RWPE2 (cell line): Measurements from ENCODE around the gene PPM1H.
"Not testable (repeated sequence)": the region's sequence is repeated elsewhere in the genome, so short reads cannot be mapped to it uniquely, and the experiment has no call there.

Experiments used
- ATAC-seq: fragments of 200-7000 bp; cut with Tn5 transposase; 3 replicates; pipeline ENCODE4 v1.9.1; 2021; ENCODE audit warnings: low read depth
- DNase-seq: peaks from one replicate; pipeline ENCODE4 v3.0.0-alpha.2; 2020; ENCODE audit warnings: low spot score
- H3K27ac ChIP-seq: fragments of 450-650 bp; 2 replicates; pipeline ENCODE4 v1.5.1; 2017; ENCODE audit warnings: mild to moderate bottlenecking; ENCODE audit not compliant: poor library complexity, severe bottlenecking
- H3K27me3 ChIP-seq: fragments of 250-450 bp; sonication (Bioruptor Pico); 2 replicates; pipeline ENCODE4 v1.5.1; 2021; ENCODE audit warnings: mild to moderate bottlenecking, moderate library complexity; ENCODE audit not compliant: insufficient read depth, poor library complexity, severe bottlenecking
- H3K36me3 ChIP-seq: fragments of 250-450 bp; sonication (Bioruptor Pico); 2 replicates; pipeline ENCODE4 v1.5.1; 2020; ENCODE audit warnings: low read depth, mild to moderate bottlenecking, moderate library complexity
- H3K4me1 ChIP-seq: fragments of 250-450 bp; sonication (Bioruptor Pico); 2 replicates; pipeline ENCODE4 v1.5.1; 2021; ENCODE audit warnings: mild to moderate bottlenecking, moderate library complexity; ENCODE audit not compliant: insufficient read depth, poor library complexity, severe bottlenecking
- H3K4me3 ChIP-seq: fragments of 250-450 bp; sonication (Bioruptor Pico); 2 replicates; pipeline ENCODE4 v1.5.1; 2021; ENCODE audit warnings: mild to moderate bottlenecking, moderate library complexity; ENCODE audit not compliant: severe bottlenecking
- H3K9me3 ChIP-seq: fragments of 250-450 bp; sonication (Bioruptor Pico); 2 replicates; pipeline ENCODE4 v1.5.1; 2021; ENCODE audit warnings: mild to moderate bottlenecking, moderate library complexity; ENCODE audit not compliant: severe bottlenecking
- TF ChIP-seq, protein P1 (sequence below): fragments of 450-650 bp; IDR thresholded peaks from one replicate; pipeline ENCODE4 v1.5.1; 2017; ENCODE audit warnings: mild to moderate bottlenecking, moderate library complexity; ENCODE audit not compliant: poor library complexity, severe bottlenecking

Gene PPM1H

DNA sequence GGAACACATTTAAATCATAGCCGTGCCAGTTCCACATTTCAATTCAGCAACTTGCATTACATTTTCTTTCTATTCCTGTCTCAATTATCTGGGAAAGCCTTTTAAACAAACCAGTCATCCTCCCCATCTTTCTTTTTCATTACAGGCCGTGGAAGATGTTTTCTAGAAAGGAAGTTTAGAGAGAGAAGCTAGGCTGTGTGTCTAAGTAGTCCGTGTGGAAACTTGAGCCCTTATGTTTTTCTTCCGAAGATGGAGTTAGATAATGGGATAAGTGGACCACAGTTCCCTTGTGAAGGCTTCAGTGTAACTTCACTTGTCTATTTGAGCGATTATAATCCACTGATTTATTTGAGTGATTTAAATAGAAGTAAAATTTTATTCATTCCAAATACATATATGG lies 12.4 kb upstream of the PPM1H start:
- H3K36me3 ChIP-seq, result no peaks in the 10 kb centered on the region
- DNase-seq (no peak), ATAC-seq (no peak)
- no peak overlapping the region for H3K27ac ChIP-seq
- TF ChIP-seq, protein P1, sequence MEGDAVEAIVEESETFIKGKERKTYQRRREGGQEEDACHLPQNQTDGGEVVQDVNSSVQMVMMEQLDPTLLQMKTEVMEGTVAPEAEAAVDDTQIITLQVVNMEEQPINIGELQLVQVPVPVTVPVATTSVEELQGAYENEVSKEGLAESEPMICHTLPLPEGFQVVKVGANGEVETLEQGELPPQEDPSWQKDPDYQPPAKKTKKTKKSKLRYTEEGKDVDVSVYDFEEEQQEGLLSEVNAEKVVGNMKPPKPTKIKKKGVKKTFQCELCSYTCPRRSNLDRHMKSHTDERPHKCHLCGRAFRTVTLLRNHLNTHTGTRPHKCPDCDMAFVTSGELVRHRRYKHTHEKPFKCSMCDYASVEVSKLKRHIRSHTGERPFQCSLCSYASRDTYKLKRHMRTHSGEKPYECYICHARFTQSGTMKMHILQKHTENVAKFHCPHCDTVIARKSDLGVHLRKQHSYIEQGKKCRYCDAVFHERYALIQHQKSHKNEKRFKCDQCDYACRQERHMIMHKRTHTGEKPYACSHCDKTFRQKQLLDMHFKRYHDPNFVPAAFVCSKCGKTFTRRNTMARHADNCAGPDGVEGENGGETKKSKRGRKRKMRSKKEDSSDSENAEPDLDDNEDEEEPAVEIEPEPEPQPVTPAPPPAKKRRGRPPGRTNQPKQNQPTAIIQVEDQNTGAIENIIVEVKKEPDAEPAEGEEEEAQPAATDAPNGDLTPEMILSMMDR, result no peak
- H3K9me3 ChIP-seq, result no peaks in the 10 kb centered on the region
- H3K27me3 ChIP-seq, result peaks cover 9% of the 10 kb centered on the region
- H3K4me3 ChIP-seq, result no peak overlapping the region
- no peaks in the 10 kb centered on the region for H3K4me1 ChIP-seq

DNA sequence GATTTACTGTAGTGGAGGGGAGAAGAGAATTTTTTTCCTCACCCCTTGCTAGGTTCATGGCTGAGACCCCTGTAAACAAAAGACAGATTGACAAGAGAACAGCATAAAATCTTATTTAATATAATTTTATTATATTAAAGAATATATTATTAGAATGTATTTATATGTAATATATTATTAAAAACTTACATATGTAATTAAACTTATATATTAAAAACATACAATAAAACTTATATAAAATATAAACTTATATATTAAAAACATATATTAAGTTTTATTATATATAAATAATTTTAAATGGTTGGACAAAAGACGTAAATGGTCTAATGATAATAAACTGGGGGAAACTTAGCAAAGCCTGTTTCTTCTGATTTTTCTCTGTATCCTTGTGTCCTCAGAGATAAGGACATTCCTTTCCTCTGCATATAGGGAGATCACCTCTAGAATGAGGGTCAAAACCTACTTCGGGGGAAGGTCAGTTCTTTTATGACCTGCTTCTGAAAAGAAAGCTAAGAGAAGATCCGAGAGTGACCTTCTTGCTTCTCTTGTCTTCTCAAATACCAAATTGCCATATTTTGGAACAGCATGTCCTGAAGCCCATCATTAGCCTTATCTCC lies 8.9 kb upstream of the PPM1H start:
- Histone ChIP-seq H3K4me3 (no peak overlapping the region), H3K36me3 (no peaks in the 10 kb centered on the region), H3K9me3 (no peaks in the 10 kb centered on the region), H3K4me1 (no peaks in the 10 kb centered on the region), H3K27me3 (peaks cover 9% of the 10 kb centered on the region), H3K27ac (no peak overlapping the region)
- DNase-seq (no peak), ATAC-seq (no peak)
- TF ChIP-seq, protein P1, result no peak

DNA sequence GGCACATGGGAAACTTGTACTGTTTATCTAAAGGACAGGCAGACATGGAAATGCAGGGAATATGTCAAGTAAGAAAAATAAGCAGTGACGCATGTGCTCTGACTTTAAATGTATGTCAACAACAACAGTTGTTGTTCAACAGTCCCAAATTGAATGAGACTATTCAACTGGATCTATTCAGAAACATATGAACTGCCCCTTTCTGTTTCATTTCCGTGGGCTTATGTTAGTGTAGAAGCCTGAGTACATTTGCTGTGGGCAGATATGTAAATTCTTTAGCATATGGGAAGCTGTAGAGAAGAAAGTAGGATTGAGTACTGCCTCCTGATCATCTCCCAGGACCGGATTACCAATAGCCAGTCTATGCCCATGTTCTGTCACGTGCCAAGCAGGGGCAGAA lies 7.4 kb upstream of the PPM1H start:
- not testable (repeated sequence) for DNase-seq, H3K9me3 ChIP-seq, ATAC-seq

DNA sequence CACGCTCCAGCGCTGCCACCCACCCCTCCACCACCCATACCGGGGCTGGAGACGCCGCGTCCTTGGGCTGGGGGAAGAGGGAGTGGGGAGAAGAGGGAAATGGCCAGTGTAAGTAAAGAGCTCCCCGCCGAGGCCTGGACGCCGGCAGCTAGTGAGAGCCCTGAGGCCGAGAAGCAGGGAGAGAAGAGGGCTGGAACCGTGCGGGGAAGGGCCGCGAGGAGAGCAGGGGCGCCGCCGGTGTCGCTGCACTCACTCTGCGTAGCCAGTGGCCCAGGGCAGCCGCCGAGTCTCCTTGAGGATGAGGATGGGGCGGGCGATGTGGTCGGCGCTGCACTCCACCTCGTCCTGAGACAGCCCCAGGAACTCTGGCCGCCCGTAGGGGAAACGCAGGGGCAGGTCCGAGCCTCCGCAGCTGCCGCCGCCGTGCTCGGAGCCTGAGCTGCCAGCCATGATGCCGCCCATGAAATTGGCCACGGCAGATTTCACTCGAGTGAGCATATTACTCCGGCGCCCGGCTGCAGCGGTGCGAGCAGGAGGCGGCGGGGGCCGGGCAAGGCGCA lies 631 bp downstream of the PPM1H start:
- DNase-seq (peak; percentile 52), ATAC-seq (peak; percentile 64)
- H3K4me3 ChIP-seq, result peak overlapping the region; percentile 42
- no peaks in the 10 kb centered on the region for H3K36me3 ChIP-seq
- H3K27ac ChIP-seq, result no peak overlapping the region
- TF ChIP-seq, protein P1, result no peak
- no peaks in the 10 kb centered on the region for H3K9me3 ChIP-seq
- H3K27me3 ChIP-seq, result peaks cover 74% of the 10 kb centered on the region
- peaks cover 6% of the 10 kb centered on the region for H3K4me1 ChIP-seq

More for the DNA sequence above, 7.4 kb upstream of the PPM1H start:
- H3K36me3 ChIP-seq, H3K4me1 ChIP-seq, H3K27ac ChIP-seq, H3K4me3 ChIP-seq: not testable (repeated sequence)
- H3K27me3 ChIP-seq, result peaks cover 11% of the 10 kb centered on the region

DNA sequence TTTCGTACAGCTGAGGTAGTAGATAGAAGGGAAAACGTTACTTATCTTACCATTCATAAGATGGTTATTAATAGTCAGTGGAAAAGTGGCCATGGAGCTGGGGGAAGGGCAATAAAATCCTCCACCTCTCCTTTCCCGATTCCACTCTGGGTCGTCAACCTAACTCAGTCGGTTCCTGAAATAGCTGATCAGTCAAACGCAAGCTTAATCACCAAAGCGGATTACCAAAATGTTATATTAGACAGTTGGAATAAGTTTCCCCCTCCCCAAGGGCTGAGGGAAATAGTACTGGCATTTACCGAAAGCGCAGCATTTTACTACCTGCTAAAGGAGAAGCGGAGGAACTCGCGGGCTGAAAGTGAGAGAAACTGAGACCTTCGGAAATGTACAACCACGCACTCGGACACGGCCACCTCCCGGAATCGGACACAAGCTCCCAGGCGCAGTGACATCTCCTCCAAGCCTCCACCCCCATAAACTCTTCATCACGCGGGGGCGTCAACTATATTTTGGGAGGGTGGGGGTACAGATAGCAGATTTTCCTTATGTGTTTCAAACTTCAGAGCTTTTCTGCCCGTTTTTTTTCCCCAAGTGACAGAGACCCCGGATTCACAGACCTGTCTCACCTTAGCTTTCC lies 1.2 kb downstream of the PPM1H start:
- Histone ChIP-seq H3K27me3 (peaks cover 80% of the 10 kb centered on the region), H3K27ac (no peak overlapping the region), H3K36me3 (no peaks in the 10 kb centered on the region), H3K4me1 (peaks cover 6% of the 10 kb centered on the region), H3K4me3 (peak overlapping the region; percentile 42), H3K9me3 (no peaks in the 10 kb centered on the region)
- DNase-seq, result no peak
- TF ChIP-seq, protein P1, result no peak
- ATAC-seq, result no peak
